Mononuclear cell (primary cell): ENCODE measurements around the gene HDGFL2. TPM values are rescaled to one million over a fixed set of nuclear protein-coding genes. Genes with fewer than 3 reads are reported as not detected.

ENCODE experiments used
- H3K27me3 ChIP-seq: 2 replicates; pipeline ENCODE4 v1.6.0; 2011; ENCODE audit warnings: low read length, control low read depth; ENCODE audit not compliant: insufficient read depth
- H3K4me1 ChIP-seq: 2 replicates; pipeline ENCODE4 v1.5.1; 2011; ENCODE audit warnings: mild to moderate bottlenecking, low read length, control low read depth; ENCODE audit not compliant: insufficient read depth
- H3K4me3 ChIP-seq: 2 replicates; pipeline ENCODE4 v1.5.1; 2011; ENCODE audit warnings: mild to moderate bottlenecking, low read length, moderate library complexity
- H3K9me3 ChIP-seq: 2 replicates; pipeline ENCODE4 v1.5.1; 2011; ENCODE audit warnings: low read depth, mild to moderate bottlenecking, control low read depth, low read length
- total RNA-seq: library from RNA; depleted of rRNA; stranded (reverse); fragments of >200 nt; gene quantifications from one replicate; pipeline ENCODE4 v1.2.3, GENCODE V29; 2012

The HDGFL2 gene
- total RNA-seq, 1 donor: 13.2 TPM

GRCh38 chr19:4497770-4498389 lies 25.8 kb downstream of the HDGFL2 start:
- Histone ChIP-seq H3K9me3 (no peaks in the 10 kb centered on the region), H3K4me1 (no peaks in the 10 kb centered on the region), H3K4me3 (no peak overlapping the region), H3K27me3 (no peaks in the 10 kb centered on the region)

GRCh38 chr19:4498694-4499093 lies 26.6 kb downstream of the HDGFL2 start:
- no peaks in the 10 kb centered on the region for H3K4me1 ChIP-seq
- H3K4me3 ChIP-seq: no peak overlapping the region
- H3K9me3 ChIP-seq: no peaks in the 10 kb centered on the region
- no peaks in the 10 kb centered on the region for H3K27me3 ChIP-seq

GRCh38 chr19:4499318-4499717 lies 27.2 kb downstream of the HDGFL2 start:
- H3K9me3 ChIP-seq: no peaks in the 10 kb centered on the region
- H3K4me1 ChIP-seq: no peaks in the 10 kb centered on the region
- H3K27me3 ChIP-seq: no peaks in the 10 kb centered on the region

GRCh38 chr19:4499855-4500254 lies 27.8 kb downstream of the HDGFL2 start:
- Histone ChIP-seq H3K27me3 (no peaks in the 10 kb centered on the region), H3K9me3 (no peaks in the 10 kb centered on the region), H3K4me3 (no peak overlapping the region)

More at GRCh38 chr19:4499318-4499717, 27.2 kb downstream of the HDGFL2 start:
- no peak overlapping the region for H3K4me3 ChIP-seq

GRCh38 chr19:4500841-4501591 lies 28.9 kb downstream of the HDGFL2 start:
- Histone ChIP-seq H3K4me1 (no peaks in the 10 kb centered on the region), H3K4me3 (no peak overlapping the region), H3K27me3 (no peaks in the 10 kb centered on the region), H3K9me3 (no peaks in the 10 kb centered on the region)

More at GRCh38 chr19:4499855-4500254, 27.8 kb downstream of the HDGFL2 start:
- H3K4me1 ChIP-seq: no peaks in the 10 kb centered on the region

- no peaks in the 10 kb centered on the region for H3K27me3 ChIP-seq
- H3K9me3 ChIP-seq: no peaks in the 10 kb centered on the region
- no peak overlapping the region for H3K4me3 ChIP-seq
- H3K4me1 ChIP-seq: no peaks in the 10 kb centered on the region
Observed at GRCh38 chr19:4501691-4502090, 29.6 kb downstream of the HDGFL2 start.

GRCh38 chr19:4502282-4503131 lies 30.4 kb downstream of the HDGFL2 start:
- Histone ChIP-seq H3K9me3 (no peaks in the 10 kb centered on the region), H3K27me3 (no peaks in the 10 kb centered on the region), H3K4me3 (no peak overlapping the region), H3K4me1 (no peaks in the 10 kb centered on the region)

- Histone ChIP-seq H3K4me1 (no peaks in the 10 kb centered on the region), H3K4me3 (no peak overlapping the region), H3K9me3 (no peaks in the 10 kb centered on the region), H3K27me3 (no peaks in the 10 kb centered on the region)
Observed at GRCh38 chr19:4503132-4503824, 31.2 kb downstream of the HDGFL2 start.

GRCh38 chr19:4503825-4504170 lies 31.7 kb downstream of the HDGFL2 start:
- Histone ChIP-seq H3K27me3 (no peaks in the 10 kb centered on the region), H3K4me1 (no peaks in the 10 kb centered on the region), H3K4me3 (no peak overlapping the region), H3K9me3 (no peaks in the 10 kb centered on the region)

- Histone ChIP-seq H3K4me1 (no peaks in the 10 kb centered on the region), H3K27me3 (no peaks in the 10 kb centered on the region), H3K4me3 (no peak overlapping the region)
Observed at GRCh38 chr19:4504297-4504701, 32.2 kb downstream of the HDGFL2 start.

GRCh38 chr19:4504891-4505569 lies 32.9 kb downstream of the HDGFL2 start:
- Histone ChIP-seq H3K9me3 (no peaks in the 10 kb centered on the region), H3K27me3 (no peaks in the 10 kb centered on the region), H3K4me3 (no peak overlapping the region), H3K4me1 (no peaks in the 10 kb centered on the region)

More at GRCh38 chr19:4504297-4504701, 32.2 kb downstream of the HDGFL2 start:
- no peaks in the 10 kb centered on the region for H3K9me3 ChIP-seq

- no peaks in the 10 kb centered on the region for H3K9me3 ChIP-seq
- H3K4me3 ChIP-seq: no peak overlapping the region
- no peaks in the 10 kb centered on the region for H3K27me3 ChIP-seq
- H3K4me1 ChIP-seq: no peaks in the 10 kb centered on the region
Observed at GRCh38 chr19:4505570-4506448, 33.7 kb downstream of the HDGFL2 start.

- H3K27me3 ChIP-seq: no peaks in the 10 kb centered on the region
- H3K9me3 ChIP-seq: no peaks in the 10 kb centered on the region
- H3K4me3 ChIP-seq: no peak overlapping the region
- H3K4me1 ChIP-seq: no peaks in the 10 kb centered on the region
Observed at GRCh38 chr19:4506449-4507149, 34.5 kb downstream of the HDGFL2 start.
